ENCODE measurements around the gene TMEM222. TPM values are rescaled to one million over a fixed set of nuclear protein-coding genes. Genes with fewer than 3 reads are reported as not detected.

TMEM222 gene
- total RNA-seq, 1 donor from 2014 or later = 7.4 TPM

- TF ChIP-seq EZH2 (IDR thresholded peaks at IDR 0.05) (no peak), EZH2phosphoT487 (IDR thresholded peaks at IDR 0.05) (no peak)
- TF ChIP-seq, protein P1, sequence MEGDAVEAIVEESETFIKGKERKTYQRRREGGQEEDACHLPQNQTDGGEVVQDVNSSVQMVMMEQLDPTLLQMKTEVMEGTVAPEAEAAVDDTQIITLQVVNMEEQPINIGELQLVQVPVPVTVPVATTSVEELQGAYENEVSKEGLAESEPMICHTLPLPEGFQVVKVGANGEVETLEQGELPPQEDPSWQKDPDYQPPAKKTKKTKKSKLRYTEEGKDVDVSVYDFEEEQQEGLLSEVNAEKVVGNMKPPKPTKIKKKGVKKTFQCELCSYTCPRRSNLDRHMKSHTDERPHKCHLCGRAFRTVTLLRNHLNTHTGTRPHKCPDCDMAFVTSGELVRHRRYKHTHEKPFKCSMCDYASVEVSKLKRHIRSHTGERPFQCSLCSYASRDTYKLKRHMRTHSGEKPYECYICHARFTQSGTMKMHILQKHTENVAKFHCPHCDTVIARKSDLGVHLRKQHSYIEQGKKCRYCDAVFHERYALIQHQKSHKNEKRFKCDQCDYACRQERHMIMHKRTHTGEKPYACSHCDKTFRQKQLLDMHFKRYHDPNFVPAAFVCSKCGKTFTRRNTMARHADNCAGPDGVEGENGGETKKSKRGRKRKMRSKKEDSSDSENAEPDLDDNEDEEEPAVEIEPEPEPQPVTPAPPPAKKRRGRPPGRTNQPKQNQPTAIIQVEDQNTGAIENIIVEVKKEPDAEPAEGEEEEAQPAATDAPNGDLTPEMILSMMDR (IDR thresholded peaks at IDR 0.05) = no peak
- H3K9ac ChIP-seq = no peak overlapping the region
- peak overlapping the region; percentile 92 for H3K4me2 ChIP-seq
- Mint-ChIP-seq H3K9me3 (no peaks in the 10 kb centered on the region), H3K27ac (no peak overlapping the region), H3K4me3 (peak overlapping the region; percentile 31), H3K36me3 (peaks cover 7% of the 10 kb centered on the region), H3K4me1 (peaks cover 48% of the 10 kb centered on the region), H3K27me3 (ENCODE audit: insufficient read depth, low read depth) (peaks cover 27% of the 10 kb centered on the region)
- peak; percentile 85 for DNase-seq (ENCODE audit: low spot score)
- H3F3A ChIP-seq (ENCODE audit: low read depth) = peaks cover 53% of the 10 kb centered on the region
- H2AFZ ChIP-seq (replicated peaks) = no peak overlapping the region
- H3K27me3 ChIP-seq = peaks cover 40% of the 10 kb centered on the region
- no peak overlapping the region for H3K27ac ChIP-seq
- peaks cover 38% of the 10 kb centered on the region for H3K4me1 ChIP-seq
- H3K79me2 ChIP-seq (ENCODE audit: low read depth) = no peaks in the 10 kb centered on the region
- peaks cover 25% of the 10 kb centered on the region for H4K20me1 ChIP-seq (ENCODE audit: low read depth)
- no peaks in the 10 kb centered on the region for H3K9me3 ChIP-seq (ENCODE audit: low read depth)
- H3K36me3 ChIP-seq = no peaks in the 10 kb centered on the region
- H3K4me3 ChIP-seq = no peak overlapping the region
Observed at GRCh38 chr1:27363766-27364695, 42.1 kb downstream of the TMEM222 start.

- peaks cover 50% of the 10 kb centered on the region for H3F3A ChIP-seq (ENCODE audit: low read depth)
- no peaks in the 10 kb centered on the region for H3K9me3 ChIP-seq (ENCODE audit: low read depth)
- H3K4me1 Mint-ChIP-seq = peaks cover 49% of the 10 kb centered on the region
- H3K4me2 ChIP-seq = peak overlapping the region; percentile 92
- peak overlapping the region; percentile 51 for H3K27ac ChIP-seq
- H3K79me2 ChIP-seq (ENCODE audit: low read depth) = no peaks in the 10 kb centered on the region
- no peak for DNase-seq (ENCODE audit: low spot score)
- peaks cover 32% of the 10 kb centered on the region for H3K27me3 ChIP-seq
- peaks cover 23% of the 10 kb centered on the region for H4K20me1 ChIP-seq (ENCODE audit: low read depth)
- H3K27ac Mint-ChIP-seq = peak overlapping the region; percentile 26
- no peaks in the 10 kb centered on the region for H3K36me3 ChIP-seq
- H3K36me3 Mint-ChIP-seq = peaks cover 5% of the 10 kb centered on the region
- no peak overlapping the region for H3K4me3 ChIP-seq
- no peaks in the 10 kb centered on the region for H3K9me3 Mint-ChIP-seq
- TF ChIP-seq, protein P1 (IDR thresholded peaks at IDR 0.05) = no peak
- TF ChIP-seq EZH2 (IDR thresholded peaks at IDR 0.05) = no peak
- TF ChIP-seq EZH2phosphoT487 (IDR thresholded peaks at IDR 0.05) = no peak
- no peak overlapping the region for H2AFZ ChIP-seq (replicated peaks)
- H3K27me3 Mint-ChIP-seq (ENCODE audit: insufficient read depth, low read depth) = peaks cover 19% of the 10 kb centered on the region
- H3K4me3 Mint-ChIP-seq = peak overlapping the region; percentile 94
- H3K4me1 ChIP-seq = peaks cover 36% of the 10 kb centered on the region
- H3K9ac ChIP-seq = no peak overlapping the region
Observed at GRCh38 chr1:27364696-27365371, 42.9 kb downstream of the TMEM222 start.

GRCh38 chr1:27365372-27366112, 43.6 kb downstream of the TMEM222 start:
- peaks cover 31% of the 10 kb centered on the region for H3K4me1 ChIP-seq
- no peaks in the 10 kb centered on the region for H3K36me3 ChIP-seq
- Mint-ChIP-seq H3K27me3 (ENCODE audit: insufficient read depth, low read depth) (peaks cover 15% of the 10 kb centered on the region), H3K4me1 (peaks cover 46% of the 10 kb centered on the region), H3K27ac (peak overlapping the region; percentile 91), H3K4me3 (peak overlapping the region; percentile 94), H3K36me3 (peaks cover 2% of the 10 kb centered on the region), H3K9me3 (no peaks in the 10 kb centered on the region)
- peaks cover 20% of the 10 kb centered on the region for H4K20me1 ChIP-seq (ENCODE audit: low read depth)
- no peak overlapping the region for H3K9ac ChIP-seq
- peak; percentile 93 for DNase-seq (ENCODE audit: low spot score)
- peak overlapping the region; percentile 92 for H3K4me2 ChIP-seq
- H3F3A ChIP-seq (ENCODE audit: low read depth) = peaks cover 50% of the 10 kb centered on the region
- no peaks in the 10 kb centered on the region for H3K9me3 ChIP-seq (ENCODE audit: low read depth)
- H2AFZ ChIP-seq (replicated peaks) = peak overlapping the region; percentile 84
- H3K27me3 ChIP-seq = peaks cover 25% of the 10 kb centered on the region
- H3K79me2 ChIP-seq (ENCODE audit: low read depth) = no peaks in the 10 kb centered on the region
- TF ChIP-seq EZH2phosphoT487 (IDR thresholded peaks at IDR 0.05) (no peak), EZH2 (IDR thresholded peaks at IDR 0.05) (no peak)
- TF ChIP-seq, protein P1 (IDR thresholded peaks at IDR 0.05) = no peak
- H3K4me3 ChIP-seq = peak overlapping the region; percentile 65
- H3K27ac ChIP-seq = peak overlapping the region; percentile 48
